HEK293 (cell line): Measurements from ENCODE around the gene CCDC141.

Experiments
- CTCF ChIA-PET: fragments of 350-600 bp; formaldehyde crosslinking; extraction: SDS; loops from one replicate; lab custom pipeline; 2021; ENCODE audit warnings: antibody characterized with exemption; lab: Yijun Ruan, JAX
- POLR2A ChIA-PET: fragments of 300-600 bp; formaldehyde crosslinking; extraction: SDS; loops from one replicate; lab custom pipeline; 2020; ENCODE audit warnings: antibody characterized with exemption, inconsistent platforms; lab: Yijun Ruan, JAX
- H3K27ac ChIP-seq: fragments of 200-500 bp; sonication (Bioruptor generic); 2 replicates; pipeline ENCODE4 v1.5.1; 2014; ENCODE audit warnings: low read depth, low read length, control low read depth, inconsistent platforms; ENCODE audit errors: extremely low read depth
- H3K36me3 ChIP-seq, 2 experiments: fragments of 200-500 bp in 1 of 2; sonication (Bioruptor generic) in 1 of 2; 1 replicate in 1 of 2; 2 replicates in 1 of 2; pipeline ENCODE4 v1.5.1; 2014 to 2017; ENCODE audit warnings: inconsistent platforms in 2 of 2, low read length in 2 of 2; ENCODE audit not compliant: control insufficient read depth in 2 of 2, insufficient read depth in 1 of 2
- H3K4me1 ChIP-seq: fragments of 200-500 bp; sonication (Bioruptor generic); 2 replicates; pipeline ENCODE4 v1.5.1; 2014; ENCODE audit warnings: mild to moderate bottlenecking, low read length, inconsistent platforms; ENCODE audit not compliant: control insufficient read depth, insufficient read depth
- H3K4me3 ChIP-seq: 2 replicates; pipeline ENCODE4 v1.5.1; 2011; ENCODE audit warnings: low read depth, mild to moderate bottlenecking, control low read depth, low read length, moderate library complexity
- H3K9me3 ChIP-seq: fragments of 200-500 bp; sonication (Bioruptor generic); 2 replicates; pipeline ENCODE4 v1.5.1; 2014; ENCODE audit warnings: low read depth, low read length, inconsistent platforms; ENCODE audit not compliant: control insufficient read depth, insufficient read depth
- AEBP2 ChIP-seq: fragments of 450-650 bp; formaldehyde crosslinking; IDR thresholded peaks from 2 replicates; pipeline ENCODE4 v1.5.1; 2016; ENCODE audit warnings: missing biosample characterization, missing genetic modification characterization, borderline replicate concordance
- BCL11A ChIP-seq: fragments of 450-650 bp; formaldehyde crosslinking; IDR thresholded peaks from 2 replicates; pipeline ENCODE4 v1.5.1; 2016; ENCODE audit warnings: low read depth, missing biosample characterization, missing genetic modification characterization
- RBAK ChIP-seq: fragments of 450-650 bp; formaldehyde crosslinking; IDR thresholded peaks from 2 replicates; pipeline ENCODE4 v1.5.1; 2016; ENCODE audit warnings: missing biosample characterization, missing genetic modification characterization
- ZBTB21 ChIP-seq: fragments of 450-650 bp; formaldehyde crosslinking; IDR thresholded peaks from 2 replicates; pipeline ENCODE4 v1.5.1; 2017; ENCODE audit warnings: missing biosample characterization, missing genetic modification characterization
- ZBTB48 ChIP-seq: fragments of 450-650 bp; formaldehyde crosslinking; IDR thresholded peaks from 2 replicates; pipeline ENCODE4 v1.5.1; 2016; ENCODE audit warnings: missing biosample characterization, missing genetic modification characterization
- ZIC2 ChIP-seq: fragments of 450-650 bp; formaldehyde crosslinking; IDR thresholded peaks from 2 replicates; pipeline ENCODE4 v1.5.1; 2016; ENCODE audit warnings: missing biosample characterization, missing genetic modification characterization
- ZNF248 ChIP-seq: fragments of 450-650 bp; formaldehyde crosslinking; IDR thresholded peaks from 2 replicates; pipeline ENCODE4 v1.5.1; 2017; ENCODE audit warnings: missing biosample characterization, missing genetic modification characterization
- ZNF350 ChIP-seq: fragments of 450-650 bp; formaldehyde crosslinking; IDR thresholded peaks from 2 replicates; pipeline ENCODE4 v1.5.0; 2017; ENCODE audit warnings: missing biosample characterization, mild to moderate bottlenecking, missing genetic modification characterization
- ZNF433 ChIP-seq: fragments of 450-650 bp; formaldehyde crosslinking; IDR thresholded peaks from 2 replicates; pipeline ENCODE4 v1.5.1; 2016; ENCODE audit warnings: missing biosample characterization, missing genetic modification characterization, low read depth
- ZNF549 ChIP-seq: fragments of 450-650 bp; IDR thresholded peaks from 2 replicates; pipeline ENCODE4 v1.5.1; 2018; ENCODE audit warnings: missing biosample characterization, missing genetic modification characterization, mild to moderate bottlenecking, inconsistent platforms, moderate library complexity
- ZNF621 ChIP-seq: fragments of 450-650 bp; formaldehyde crosslinking; IDR thresholded peaks from 2 replicates; pipeline ENCODE4 v1.5.1; 2017; ENCODE audit warnings: missing biosample characterization, missing genetic modification characterization
- ZNF654 ChIP-seq: fragments of 450-650 bp; formaldehyde crosslinking; IDR thresholded peaks from 2 replicates; pipeline ENCODE4 v1.5.1; 2016; ENCODE audit warnings: low read depth, missing biosample characterization, missing genetic modification characterization
- ZNF660 ChIP-seq: fragments of 450-650 bp; IDR thresholded peaks from 2 replicates; pipeline ENCODE4 v1.5.1; 2018; ENCODE audit warnings: missing biosample characterization, mild to moderate bottlenecking, missing genetic modification characterization
- ZSCAN18 ChIP-seq: fragments of 450-650 bp; formaldehyde crosslinking; IDR thresholded peaks from 2 replicates; pipeline ENCODE4 v1.5.1; 2016; ENCODE audit warnings: missing biosample characterization, missing genetic modification characterization
- TF ChIP-seq, protein P1 (sequence below): fragments of 450-650 bp; formaldehyde crosslinking; IDR thresholded peaks from 2 replicates; pipeline ENCODE4 v1.5.1; 2016; ENCODE audit warnings: missing biosample characterization, missing genetic modification characterization
- TF ChIP-seq, protein P2 (sequence below): fragments of 450-650 bp; formaldehyde crosslinking; IDR thresholded peaks from 2 replicates; pipeline ENCODE4 v1.5.1; 2016; ENCODE audit warnings: missing biosample characterization, missing genetic modification characterization
- TF ChIP-seq, protein P3 (sequence below): fragments of 450-650 bp; formaldehyde crosslinking; IDR thresholded peaks from 2 replicates; pipeline ENCODE4 v1.5.1; 2016; ENCODE audit warnings: missing biosample characterization, missing genetic modification characterization

Gene CCDC141

DNA sequence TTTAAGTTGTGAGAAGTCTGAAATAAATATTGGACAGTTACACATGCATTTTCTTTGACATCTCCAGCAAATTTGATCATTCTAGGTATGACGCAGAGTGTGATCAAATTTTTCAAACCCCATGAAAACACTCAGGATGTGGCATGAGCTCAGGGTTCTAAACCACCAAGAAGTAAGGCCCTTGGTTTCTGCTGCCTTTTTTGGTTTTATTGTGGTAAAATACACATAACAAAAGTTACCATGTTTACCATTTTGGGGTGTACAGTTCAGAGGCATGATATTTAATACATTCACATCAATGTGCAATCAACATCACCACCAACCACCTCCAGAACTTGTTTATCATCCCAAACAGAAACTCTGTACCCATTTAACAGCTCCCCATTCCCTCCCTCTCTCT lies 178.4 kb downstream of the CCDC141 start (continued):
- TF ChIP-seq ZSCAN18 = no peak
- no peak for TF ChIP-seq ZNF621 (tag by site-specific recombination)
- TF ChIP-seq ZNF433 = no peak
- TF ChIP-seq ZNF549 = no peak
- TF ChIP-seq, protein P1, sequence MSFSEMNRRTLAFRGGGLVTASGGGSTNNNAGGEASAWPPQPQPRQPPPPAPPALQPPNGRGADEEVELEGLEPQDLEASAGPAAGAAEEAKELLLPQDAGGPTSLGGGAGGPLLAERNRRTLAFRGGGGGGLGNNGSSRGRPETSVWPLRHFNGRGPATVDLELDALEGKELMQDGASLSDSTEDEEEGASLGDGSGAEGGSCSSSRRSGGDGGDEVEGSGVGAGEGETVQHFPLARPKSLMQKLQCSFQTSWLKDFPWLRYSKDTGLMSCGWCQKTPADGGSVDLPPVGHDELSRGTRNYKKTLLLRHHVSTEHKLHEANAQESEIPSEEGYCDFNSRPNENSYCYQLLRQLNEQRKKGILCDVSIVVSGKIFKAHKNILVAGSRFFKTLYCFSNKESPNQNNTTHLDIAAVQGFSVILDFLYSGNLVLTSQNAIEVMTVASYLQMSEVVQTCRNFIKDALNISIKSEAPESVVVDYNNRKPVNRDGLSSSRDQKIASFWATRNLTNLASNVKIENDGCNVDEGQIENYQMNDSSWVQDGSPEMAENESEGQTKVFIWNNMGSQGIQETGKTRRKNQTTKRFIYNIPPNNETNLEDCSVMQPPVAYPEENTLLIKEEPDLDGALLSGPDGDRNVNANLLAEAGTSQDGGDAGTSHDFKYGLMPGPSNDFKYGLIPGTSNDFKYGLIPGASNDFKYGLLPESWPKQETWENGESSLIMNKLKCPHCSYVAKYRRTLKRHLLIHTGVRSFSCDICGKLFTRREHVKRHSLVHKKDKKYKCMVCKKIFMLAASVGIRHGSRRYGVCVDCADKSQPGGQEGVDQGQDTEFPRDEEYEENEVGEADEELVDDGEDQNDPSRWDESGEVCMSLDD (tag by site-specific recombination) = no peak
- TF ChIP-seq, protein P2, sequence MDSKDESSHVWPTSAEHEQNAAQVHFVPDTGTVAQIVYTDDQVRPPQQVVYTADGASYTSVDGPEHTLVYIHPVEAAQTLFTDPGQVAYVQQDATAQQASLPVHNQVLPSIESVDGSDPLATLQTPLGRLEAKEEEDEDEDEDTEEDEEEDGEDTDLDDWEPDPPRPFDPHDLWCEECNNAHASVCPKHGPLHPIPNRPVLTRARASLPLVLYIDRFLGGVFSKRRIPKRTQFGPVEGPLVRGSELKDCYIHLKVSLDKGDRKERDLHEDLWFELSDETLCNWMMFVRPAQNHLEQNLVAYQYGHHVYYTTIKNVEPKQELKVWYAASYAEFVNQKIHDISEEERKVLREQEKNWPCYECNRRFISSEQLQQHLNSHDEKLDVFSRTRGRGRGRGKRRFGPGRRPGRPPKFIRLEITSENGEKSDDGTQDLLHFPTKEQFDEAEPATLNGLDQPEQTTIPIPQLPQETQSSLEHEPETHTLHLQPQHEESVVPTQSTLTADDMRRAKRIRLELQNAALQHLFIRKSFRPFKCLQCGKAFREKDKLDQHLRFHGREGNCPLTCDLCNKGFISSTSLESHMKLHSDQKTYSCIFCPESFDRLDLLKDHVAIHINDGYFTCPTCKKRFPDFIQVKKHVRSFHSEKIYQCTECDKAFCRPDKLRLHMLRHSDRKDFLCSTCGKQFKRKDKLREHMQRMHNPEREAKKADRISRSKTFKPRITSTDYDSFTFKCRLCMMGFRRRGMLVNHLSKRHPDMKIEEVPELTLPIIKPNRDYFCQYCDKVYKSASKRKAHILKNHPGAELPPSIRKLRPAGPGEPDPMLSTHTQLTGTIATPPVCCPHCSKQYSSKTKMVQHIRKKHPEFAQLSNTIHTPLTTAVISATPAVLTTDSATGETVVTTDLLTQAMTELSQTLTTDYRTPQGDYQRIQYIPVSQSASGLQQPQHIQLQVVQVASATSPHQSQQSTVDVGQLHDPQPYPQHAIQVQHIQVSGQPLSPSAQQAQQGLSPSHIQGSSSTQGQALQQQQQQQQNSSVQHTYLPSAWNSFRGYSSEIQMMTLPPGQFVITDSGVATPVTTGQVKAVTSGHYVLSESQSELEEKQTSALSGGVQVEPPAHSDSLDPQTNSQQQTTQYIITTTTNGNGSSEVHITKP = no peak
- TF ChIP-seq BCL11A (tag by site-specific recombination) = no peak
- TF ChIP-seq, protein P3, sequence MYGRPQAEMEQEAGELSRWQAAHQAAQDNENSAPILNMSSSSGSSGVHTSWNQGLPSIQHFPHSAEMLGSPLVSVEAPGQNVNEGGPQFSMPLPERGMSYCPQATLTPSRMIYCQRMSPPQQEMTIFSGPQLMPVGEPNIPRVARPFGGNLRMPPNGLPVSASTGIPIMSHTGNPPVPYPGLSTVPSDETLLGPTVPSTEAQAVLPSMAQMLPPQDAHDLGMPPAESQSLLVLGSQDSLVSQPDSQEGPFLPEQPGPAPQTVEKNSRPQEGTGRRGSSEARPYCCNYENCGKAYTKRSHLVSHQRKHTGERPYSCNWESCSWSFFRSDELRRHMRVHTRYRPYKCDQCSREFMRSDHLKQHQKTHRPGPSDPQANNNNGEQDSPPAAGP (tag by site-specific recombination) = no peak
- TF ChIP-seq, all 188 proteins: peak for 0

DNA sequence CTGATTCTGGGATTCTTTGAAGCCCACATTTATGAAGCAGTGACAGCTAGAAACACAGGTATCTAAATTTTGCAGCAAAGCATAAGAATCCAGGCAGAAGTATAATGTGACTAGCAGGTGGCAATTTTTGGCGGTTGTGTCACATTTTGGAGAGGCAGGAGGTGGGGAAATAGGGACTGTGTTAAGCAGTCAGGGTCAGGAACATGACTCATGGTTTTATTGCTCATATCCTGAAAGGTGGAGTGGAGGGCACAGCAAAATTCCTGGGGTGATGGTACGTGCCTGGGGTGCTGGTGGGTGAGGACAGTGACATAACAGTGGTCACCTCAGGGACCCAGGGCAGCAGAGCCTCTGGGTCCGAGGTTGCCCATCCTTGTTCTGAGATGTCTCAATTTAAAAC lies 179.2 kb downstream of the CCDC141 start:
- Histone ChIP-seq H3K9me3 (no peaks in the 10 kb centered on the region), H3K36me3 (no peaks in the 10 kb centered on the region), H3K27ac (no peak overlapping the region), H3K4me3 (no peak overlapping the region), H3K4me1 (no peaks in the 10 kb centered on the region)
- POLR2A ChIA-PET = no interaction called here
- CTCF ChIA-PET = no interaction called here
- TF ChIP-seq ZNF248 (tag by site-specific recombination) = no peak
- no peak for TF ChIP-seq ZNF350 (tag by site-specific recombination)
- TF ChIP-seq ZIC2 = 0 out of 2 replicates have a peak, but pooled peaks have one; percentile 13
- TF ChIP-seq ZBTB48 (tag by site-specific recombination) = 0 out of 2 replicates have a peak, but pooled peaks have one; percentile 38
- 0 out of 2 replicates have a peak, but pooled peaks have one; percentile 14 for TF ChIP-seq ZBTB21 (tag by site-specific recombination)

GRCh38 chr2:178865999-178866398 lies 183.9 kb downstream of the CCDC141 start:
- no peaks in the 10 kb centered on the region for H3K36me3 ChIP-seq
- TF ChIP-seq RBAK (no peak), ZNF654 (no peak), ZNF660 (tag by site-specific recombination) (no peak), AEBP2 (tag by site-specific recombination) (no peak)
- H3K9me3 ChIP-seq = no peaks in the 10 kb centered on the region
- H3K4me1 ChIP-seq = no peaks in the 10 kb centered on the region
- CTCF ChIA-PET = no interaction called here
- POLR2A ChIA-PET = no interaction called here
- no peak overlapping the region for H3K27ac ChIP-seq
- H3K4me3 ChIP-seq = no peak overlapping the region
